GM18951 (cell line): ENCODE measurements around the gene NOVA2.

Source experiments
- POLR2A ChIP-seq: IDR thresholded peaks from 4 replicates; pipeline ENCODE4 v1.6.1; 2011; ENCODE audit warnings: mild to moderate bottlenecking; ENCODE audit not compliant: insufficient read length, insufficient read depth; ENCODE audit errors: extremely low read depth
- in situ Hi-C: fragments of 300-500 bp; cut with MboI; formaldehyde crosslinking; loops from one replicate; pipeline ENCODE4 v1.12.0; 2022; ENCODE audit warnings: low sequenced_read_pairs, mixed read lengths, inconsistent platforms; ENCODE audit not compliant: unreplicated experiment

NOVA2 gene

DNA sequence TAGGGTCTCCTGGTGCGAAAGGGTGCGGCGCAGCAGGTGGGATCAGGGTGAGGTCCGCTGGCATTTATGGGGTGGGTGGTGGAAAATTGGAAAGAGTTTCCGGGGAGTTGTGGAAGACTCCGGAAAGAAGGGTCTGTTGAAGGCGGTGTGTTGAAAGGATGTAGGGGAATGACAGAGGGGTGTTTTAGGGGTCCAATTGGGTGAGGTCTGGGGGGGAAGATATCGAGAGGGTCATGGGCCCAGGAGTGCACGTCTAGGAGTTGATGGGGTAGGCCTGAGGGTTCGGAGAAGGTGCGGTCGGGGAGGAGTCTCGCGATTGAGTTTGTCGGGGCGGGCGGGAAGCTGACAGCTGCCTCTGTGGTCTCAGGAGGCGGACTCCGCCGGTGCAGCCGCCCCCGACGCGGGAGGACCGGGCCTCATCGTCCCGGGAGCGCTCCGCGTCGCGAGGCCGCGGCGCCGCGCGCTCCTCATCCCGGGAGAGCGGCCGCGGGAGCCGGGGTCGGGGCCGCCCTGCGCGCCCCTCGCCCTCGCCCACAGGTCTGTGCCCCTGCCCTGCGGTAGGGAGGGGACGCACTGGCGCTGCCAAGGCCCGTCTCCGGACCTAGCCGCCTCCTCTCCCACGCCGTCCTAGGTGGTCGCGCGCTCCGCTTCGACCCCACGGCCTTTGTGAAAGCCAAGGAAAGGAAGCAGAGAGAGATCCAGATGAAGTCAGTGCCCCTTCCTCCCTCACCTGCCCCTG is 42.2 kb upstream of the NOVA2 start:
- in situ Hi-C loops = no loop called here
- TF ChIP-seq POLR2A = no peak

DNA sequence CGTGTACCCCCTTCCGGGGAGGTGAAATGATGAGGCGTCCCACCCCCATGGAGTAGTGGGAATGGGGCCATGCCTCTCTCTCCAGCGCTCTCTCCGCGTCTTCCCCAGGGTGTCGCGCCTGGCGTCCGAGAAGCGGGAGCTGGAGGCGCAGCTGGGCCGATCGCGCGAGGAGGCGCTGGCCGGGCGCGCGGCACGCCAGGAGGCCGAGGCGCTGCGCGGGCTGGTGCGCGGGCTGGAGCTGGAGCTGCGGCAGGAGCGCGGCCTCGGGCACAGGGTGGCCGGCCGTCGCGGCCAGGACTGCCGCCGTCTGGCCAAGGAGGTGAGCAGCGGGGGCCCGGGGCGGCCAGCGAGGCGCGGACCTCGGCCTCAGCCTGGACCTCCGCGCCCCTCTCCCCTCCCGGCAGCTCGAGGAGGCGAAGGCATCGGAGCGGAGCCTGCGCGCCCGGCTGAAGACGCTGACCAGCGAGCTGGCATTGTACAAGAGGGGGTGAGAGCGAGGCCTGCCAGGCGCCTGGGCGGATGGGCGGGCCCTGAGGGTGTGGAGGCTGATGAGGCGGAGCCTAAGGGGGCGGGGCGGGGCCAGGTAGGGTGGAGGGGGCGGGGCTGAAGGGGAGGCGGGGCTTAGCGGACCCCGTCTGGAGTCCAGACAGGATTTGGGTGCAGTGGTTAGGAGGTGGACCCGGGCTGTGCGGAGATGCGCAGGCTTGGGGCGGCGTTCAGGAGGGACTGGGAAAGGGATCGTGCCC is 41.4 kb upstream of the NOVA2 start:
- in situ Hi-C loops = no loop called here

DNA sequence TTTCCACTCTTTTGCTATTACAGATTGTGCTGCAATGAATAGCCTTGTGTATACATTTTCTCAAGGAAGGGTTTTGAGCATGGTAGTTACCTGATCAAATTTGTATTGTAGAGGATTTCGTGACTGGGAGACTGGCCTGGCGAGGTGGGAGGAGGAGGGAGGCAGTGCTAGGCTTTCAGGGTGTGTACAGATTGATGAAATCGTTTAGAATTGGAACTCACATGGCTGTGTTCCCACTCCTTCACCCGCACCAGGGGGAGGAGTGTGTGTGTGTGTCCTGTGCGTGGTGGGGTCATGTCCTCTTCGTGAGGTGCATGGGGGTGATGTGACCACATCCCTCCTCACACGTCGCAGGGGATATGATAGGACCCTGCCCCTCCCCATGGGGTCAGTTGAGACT is 40.9 kb upstream of the NOVA2 start:
- TF ChIP-seq POLR2A = no peak
- in situ Hi-C loops = no loop called here

More for the DNA sequence above, 41.4 kb upstream of the NOVA2 start:
- TF ChIP-seq POLR2A = no peak

DNA sequence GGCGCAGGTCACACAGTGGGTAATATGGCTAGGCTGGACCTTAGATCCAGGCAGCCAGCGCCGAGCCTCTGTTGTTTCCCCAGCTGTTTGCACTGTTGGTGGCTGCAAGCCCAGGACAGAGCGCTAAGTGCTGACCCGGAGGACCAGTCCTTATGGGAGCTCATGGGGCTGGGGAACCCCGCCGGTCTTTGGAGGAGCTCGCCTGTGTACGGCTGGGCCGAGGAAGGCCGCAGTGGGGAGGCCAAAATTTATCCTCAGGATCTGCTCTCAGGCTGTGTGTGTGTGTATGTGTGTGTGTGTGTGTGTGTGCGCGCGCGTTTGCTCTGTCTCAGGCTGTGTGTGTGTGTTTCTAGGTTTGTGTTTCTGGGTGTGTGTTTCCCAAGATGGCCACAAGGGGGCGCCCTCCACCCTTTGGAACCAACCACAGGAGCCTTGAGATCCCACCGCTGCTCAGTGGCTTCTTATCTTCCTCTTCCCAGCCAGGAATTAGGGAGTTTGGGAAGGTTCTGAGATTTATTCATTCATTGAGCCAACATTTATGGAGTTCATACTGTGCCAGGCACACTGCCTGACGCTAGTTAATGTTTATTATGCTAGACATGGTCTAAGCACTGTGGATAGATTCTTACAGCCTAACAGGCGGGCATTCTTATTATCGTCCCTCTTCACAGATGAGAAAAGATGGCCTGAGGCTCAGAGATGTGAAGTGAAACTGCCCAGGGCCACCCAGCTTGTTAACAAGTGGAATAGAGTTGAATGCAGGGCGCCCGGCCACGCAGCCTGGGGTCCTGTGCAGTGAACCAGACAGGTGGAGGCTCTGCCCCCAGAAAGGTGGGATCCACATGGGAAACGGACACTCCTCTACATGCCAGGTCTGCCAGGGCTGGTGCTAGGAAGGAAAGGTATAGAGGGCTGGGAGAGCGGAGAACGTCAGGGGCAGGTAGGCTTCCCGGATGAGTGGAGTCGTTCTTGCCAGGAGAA is 36.2 kb upstream of the NOVA2 start:
- in situ Hi-C loops = no loop called here
- no peak for TF ChIP-seq POLR2A

DNA sequence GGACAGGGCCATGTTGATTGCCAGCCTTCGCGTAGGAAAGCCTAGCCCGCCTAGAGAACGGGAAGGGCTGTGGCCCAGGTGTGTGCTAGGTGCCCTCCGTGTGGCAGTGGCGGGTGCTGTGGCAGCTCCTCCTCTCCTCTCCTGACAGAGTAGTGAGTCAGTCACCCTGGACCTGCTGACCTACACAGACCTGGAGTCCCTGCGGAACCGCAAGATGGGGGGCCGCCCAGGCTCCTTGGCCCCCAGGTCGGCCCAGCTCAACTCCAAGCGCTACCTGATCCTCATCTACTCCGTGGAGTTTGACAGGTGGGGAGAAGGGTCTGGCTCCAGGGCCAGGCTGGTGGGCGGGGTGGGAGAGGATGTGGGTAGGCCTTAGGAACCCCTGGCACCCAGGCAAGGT is 32.7 kb upstream of the NOVA2 start:
- TF ChIP-seq POLR2A = no peak
- in situ Hi-C loops = no loop called here

DNA sequence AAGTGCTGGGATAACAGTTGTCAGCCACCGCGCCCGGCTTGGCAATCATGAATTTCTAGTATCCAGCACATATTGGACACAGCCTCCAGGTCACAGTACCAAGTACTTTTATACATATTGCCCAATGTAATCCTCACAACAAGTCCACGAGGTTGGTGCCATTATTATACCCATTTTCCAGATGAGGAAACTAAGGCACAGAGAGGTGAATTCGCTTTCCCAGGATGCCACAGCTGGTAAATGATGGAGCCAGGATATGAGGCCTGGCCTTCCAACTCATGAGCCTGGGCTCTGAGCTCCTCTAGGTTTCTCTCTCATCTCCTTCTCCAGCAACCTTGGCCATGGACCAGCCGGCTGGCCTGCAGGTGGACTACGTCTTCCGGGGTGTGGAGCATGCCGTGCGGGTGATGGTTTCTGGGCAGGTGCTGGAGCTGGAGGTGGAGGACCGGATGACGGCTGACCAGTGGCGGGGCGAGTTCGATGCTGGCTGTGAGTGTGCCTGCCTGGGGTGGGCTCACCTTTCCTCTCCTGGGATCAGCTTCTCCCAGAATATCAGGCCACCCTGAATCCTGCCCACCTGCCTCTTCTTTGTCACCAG is 29.1 kb upstream of the NOVA2 start:
- no peak for TF ChIP-seq POLR2A
- in situ Hi-C loops = no loop called here

DNA sequence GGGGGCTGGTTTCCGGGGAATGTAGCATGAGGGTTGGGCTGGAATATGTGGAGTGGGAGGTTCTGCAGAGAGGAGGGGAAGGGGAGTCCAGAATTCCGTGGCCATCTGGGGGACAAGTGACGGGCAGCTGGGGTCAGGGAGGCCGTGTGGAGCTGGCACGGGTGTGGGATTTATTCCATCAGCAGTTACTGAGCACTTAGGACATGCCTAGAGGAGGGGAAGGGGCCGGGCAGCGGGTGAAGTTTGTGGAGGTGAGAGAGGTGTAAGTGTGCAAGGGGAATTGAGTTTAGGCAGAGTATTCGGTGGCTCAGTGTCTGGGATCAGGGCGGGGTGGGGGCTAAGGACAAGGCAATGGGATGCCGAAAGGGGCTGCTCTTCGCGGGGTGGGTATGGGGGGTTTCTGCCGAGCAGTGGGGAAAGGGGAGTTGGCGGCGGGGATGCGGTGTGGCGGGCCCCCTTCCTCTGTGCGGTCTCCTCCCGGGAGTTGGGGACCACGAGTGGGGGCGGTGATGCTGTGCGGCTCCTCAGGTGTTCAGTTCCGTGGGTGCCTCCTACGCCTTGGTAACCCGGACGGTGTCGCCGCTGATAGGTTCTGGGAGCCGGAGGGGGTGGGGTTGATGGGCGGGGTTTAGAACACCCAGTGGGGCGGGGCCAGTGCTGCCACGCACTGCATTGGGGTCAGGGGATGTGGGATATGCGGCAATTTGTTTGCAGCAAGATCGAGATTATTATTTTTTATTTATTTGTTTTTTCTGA is 27.0 kb upstream of the NOVA2 start:
- in situ Hi-C loops = no loop called here
- no peak for TF ChIP-seq POLR2A

DNA sequence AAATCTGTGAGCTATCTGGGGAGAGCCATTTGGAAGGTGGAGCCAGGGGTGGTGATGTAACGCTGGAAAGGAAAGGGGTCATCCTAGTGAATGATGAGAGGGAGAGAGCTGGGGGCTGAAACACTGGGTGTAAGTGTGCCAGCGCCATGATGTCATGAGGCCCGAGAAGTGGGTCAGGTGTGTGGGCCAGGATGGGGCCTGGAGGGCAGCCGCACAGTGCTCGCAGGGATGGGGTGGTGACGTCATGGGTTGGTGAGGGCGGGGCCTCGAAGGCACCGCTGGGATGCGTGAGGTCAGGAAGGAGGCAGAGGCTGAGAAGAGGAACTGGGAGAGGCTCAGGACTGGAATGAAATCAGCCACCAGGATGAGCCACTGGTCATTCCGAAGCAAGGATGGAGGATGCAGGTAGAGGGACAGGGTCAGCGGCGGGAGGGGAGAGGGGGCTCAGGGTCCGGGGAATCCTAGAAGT is 26.0 kb upstream of the NOVA2 start:
- no peak for TF ChIP-seq POLR2A
- in situ Hi-C loops = no loop called here

DNA sequence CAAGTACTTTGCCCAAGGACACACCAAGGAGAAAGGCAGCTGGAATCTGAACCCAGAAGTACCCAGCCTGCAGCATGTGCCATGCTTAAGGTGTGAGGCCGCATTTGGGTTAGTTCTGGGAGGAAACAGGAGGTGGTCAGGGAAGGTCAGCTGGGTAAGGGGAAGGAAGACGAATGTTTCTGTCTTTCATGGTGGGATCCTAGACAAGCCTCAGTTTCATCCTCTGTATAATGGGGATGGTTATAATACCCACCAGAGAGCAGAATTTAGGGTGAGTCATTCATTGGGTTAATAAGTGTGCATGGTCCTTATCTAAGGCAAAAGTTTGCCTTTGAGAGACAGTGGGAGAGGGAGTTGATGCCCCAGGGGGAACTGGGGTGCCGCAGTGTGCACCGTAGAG is 25.2 kb upstream of the NOVA2 start:
- TF ChIP-seq POLR2A = no peak
- in situ Hi-C loops = no loop called here

DNA sequence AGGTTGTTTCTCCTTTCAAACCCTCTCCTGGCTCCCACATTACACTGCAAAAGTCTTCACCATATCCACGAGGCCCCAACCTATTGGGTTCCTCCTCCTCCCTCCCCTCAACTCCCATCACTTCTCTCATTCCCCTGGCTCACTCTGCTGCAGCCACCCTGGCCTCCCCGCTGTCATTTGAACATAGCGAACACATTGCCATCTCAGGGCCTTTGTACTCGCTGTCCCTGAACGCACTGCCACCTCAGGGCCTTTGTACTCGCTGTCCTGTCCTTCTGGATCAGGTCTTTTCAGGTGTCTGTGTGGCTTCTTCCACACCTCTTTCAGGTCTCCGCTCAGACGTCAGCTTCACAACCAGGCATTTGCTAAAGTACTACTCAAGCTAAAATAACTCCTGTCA is 23.3 kb upstream of the NOVA2 start:
- in situ Hi-C loops = no loop called here

DNA sequence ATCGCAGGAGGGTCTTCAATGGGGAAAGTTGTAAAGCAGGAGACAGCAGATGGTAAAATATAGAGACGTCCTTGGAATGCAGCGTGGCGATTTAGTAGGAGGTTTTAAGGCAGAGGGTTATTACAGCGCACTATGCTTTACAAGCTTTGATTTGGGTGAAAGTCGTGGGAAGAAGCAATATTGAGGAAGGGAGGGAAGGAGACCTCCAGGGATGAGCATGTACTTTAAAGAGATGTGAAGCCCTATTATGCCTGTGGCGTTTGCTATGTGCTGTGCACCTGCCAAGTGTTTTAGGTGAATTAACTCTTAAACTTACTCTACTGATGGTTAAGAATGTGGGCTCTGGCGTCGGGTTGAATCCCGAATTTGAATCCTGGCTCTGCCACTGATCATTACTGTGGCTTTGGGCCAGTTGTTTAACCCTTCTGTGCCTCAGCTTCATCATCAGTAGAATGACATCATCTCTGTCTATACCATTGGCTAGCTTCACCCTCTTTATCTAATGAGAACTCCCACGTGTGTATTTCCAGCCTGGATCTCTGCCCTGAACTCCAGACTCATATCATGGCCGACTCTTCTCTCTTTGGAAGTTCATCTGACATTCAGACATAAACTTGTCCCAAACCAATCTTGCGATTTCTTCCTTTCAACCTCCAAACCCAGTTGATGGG is 22.2 kb upstream of the NOVA2 start:
- in situ Hi-C loops = no loop called here
- no peak for TF ChIP-seq POLR2A

More for the DNA sequence above, 23.3 kb upstream of the NOVA2 start:
- no peak for TF ChIP-seq POLR2A

DNA sequence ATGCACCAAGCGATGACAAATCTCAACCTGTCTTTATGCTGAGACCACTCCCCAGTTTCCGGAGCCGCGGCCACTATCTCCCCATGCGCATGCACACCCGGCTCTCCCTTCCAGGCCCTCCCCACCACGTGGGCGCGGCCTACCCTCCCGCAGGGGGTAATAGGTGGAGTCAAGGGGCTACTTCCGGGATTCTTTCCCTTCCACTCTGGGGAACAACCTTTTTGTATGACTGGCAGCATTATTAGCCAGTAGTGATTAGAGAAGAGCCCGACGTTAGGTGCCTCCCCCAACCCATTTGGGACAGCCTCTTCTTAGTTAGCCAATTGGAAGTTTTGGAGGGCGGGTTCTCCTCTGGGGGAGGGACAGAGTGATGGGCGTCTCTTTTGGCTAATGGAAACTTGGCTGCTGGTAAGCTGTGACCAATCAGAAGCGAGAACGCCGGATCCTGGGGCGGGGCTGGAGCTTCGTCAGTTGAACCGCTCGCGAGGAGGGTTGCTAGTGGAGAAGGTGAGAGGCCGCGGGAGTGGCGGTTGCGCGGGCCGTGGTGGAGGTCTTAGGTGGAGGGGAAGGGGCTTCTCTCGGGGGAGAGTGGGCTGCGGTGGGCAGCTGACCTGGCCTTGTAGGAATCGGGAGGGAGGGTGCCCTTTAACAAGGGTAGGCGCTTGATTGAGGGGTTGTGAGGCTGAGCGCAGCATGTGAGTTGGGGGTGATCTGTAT is 21.5 kb upstream of the NOVA2 start, which contains the start of gene CCDC61:
Gene CCDC61, plus strand, starts transcription at position 470 of the 717 bp plus-strand sequence. CDS start 7,552 bp downstream, outside the sequence.
- TF ChIP-seq POLR2A = peak; percentile 90
- in situ Hi-C loops = no loop called here
